Raji (cell line): ENCODE measurements around the gene C16orf95.

Experiments used
- POLR2A ChIP-seq: IDR thresholded peaks from 2 replicates; pipeline ENCODE4 v1.6.1; 2011; ENCODE audit warnings: low read depth, low read length, control low read depth; ENCODE audit not compliant: insufficient read depth

Gene C16orf95

GRCh38 chr16:87316923-87317749, at the start of gene C16orf95:
Gene C16orf95 (minus strand): TSS chr16:87317392. CDS start chr16:87317242, 150 bp downstream.
- TF ChIP-seq POLR2A, result peak; percentile 80

- no peak for TF ChIP-seq POLR2A
Measured at GRCh38 chr16:87366930-87367329, 49.7 kb upstream of the C16orf95 start.

DNA sequence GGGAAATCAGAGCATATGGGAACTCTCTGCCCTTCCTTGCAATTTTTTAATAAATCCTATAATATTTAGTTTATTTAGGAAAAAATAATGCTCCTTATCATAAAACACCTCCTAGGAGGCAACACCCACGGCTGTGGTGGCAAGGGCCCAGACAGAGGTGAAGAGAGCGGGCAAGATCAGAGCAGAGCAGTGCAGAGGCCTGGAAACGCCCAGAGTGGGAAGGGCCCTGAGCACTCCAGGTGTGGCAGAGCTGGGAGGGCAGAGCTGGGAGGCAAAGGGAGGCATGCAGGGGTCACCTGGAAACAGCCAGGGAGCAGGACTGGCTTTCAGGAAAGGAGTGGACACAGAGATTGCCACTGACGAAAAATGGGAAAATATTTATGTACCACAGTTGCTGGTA, 49.1 kb upstream of the C16orf95 start:
- no peak for TF ChIP-seq POLR2A

GRCh38 chr16:87365021-87365713, 48.0 kb upstream of the C16orf95 start:
- TF ChIP-seq POLR2A, result no peak

GRCh38 chr16:87363771-87364455, 46.7 kb upstream of the C16orf95 start:
- no peak for TF ChIP-seq POLR2A

DNA sequence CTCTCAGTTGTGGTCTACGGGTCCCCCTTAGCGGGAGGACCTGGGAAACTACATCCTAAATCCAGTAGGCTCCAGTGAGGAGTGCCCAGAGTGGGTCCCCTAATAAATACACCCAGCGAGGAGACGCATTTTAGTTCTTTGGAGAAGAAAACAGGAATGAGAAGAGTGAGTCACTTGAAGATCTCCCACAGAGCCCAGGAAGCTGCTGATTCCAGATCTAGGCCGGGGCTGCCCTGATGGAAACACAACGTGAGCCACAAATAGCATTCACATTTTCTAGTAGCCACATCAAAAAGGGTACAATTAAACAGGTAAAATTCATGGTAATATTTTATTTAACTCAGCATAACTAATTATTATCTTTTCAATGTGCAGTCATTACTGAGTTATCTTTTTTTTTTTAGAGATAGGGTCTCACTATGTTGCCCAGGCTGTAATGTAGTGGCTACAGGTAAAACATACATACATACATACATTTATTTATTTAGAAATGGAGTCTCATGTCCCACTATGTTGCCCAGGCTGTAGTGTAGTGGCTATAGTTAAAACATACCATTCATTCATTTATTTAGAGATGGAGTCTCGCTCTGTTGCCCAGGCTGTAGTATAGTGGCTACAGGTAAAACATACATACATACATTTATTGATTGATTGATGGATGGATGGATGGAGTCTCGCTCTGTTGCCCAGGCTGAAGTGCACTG, 44.9 kb upstream of the C16orf95 start:
- no peak for TF ChIP-seq POLR2A

DNA sequence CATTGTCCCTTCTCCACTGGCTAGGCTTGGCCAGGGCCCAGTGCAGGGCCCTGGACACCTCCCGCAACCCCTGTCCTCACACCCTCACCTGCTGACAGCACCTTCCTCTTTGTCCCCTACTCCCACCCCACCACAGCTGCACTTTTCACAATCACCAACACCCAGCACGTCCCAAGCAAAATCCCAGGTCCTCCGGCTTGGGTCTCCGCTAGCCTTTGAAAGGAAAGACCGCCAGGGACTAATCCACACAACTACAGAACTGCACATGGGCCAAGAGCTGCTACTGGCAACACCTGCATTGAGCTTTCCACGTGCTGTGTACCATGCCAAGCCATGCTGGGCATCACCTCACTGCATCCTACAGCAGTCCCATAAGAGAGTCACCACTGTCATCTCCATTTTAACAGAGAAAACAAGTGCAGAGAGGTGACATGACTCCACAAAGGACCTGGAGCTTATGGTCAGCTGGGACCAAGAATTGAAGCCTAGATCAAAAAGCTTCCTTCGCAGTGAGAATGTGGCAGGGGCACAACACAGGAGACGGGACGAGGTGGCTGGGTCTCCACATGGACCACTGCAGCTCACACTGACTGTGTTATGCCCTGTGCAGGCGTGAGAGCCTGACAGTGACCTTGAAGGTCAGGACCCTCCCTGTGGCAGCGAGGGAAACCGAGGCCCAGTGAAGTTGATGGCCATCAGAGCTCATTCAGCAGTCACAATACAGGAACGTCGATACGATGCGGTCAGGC, 43.8 kb upstream of the C16orf95 start:
- TF ChIP-seq POLR2A, result no peak

DNA sequence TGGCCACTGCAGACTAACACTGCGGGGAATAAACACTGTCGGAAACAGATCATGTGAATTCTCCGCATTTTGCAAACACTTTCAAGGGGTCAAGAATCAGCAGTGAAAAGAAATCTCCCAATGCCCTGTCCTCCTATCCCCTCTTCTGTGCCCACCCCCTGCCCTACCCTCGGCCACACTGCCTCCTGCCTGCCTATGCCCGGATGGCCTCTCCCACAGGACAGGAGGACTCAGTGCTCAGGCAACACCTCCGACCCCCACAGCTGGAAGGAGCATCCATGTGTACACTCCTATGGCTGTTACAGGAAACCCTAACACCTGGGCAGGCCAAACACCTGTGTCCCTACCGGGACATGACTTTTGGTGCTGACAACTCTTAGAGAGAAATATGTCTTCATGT, 41.9 kb upstream of the C16orf95 start:
- TF ChIP-seq POLR2A, result no peak

- TF ChIP-seq POLR2A, result no peak
Measured at GRCh38 chr16:87358696-87359095, 41.5 kb upstream of the C16orf95 start.

GRCh38 chr16:87358250-87358649, 41.1 kb upstream of the C16orf95 start:
- no peak for TF ChIP-seq POLR2A

- TF ChIP-seq POLR2A, result no peak
Measured at GRCh38 chr16:87356491-87356853, 39.3 kb upstream of the C16orf95 start.

DNA sequence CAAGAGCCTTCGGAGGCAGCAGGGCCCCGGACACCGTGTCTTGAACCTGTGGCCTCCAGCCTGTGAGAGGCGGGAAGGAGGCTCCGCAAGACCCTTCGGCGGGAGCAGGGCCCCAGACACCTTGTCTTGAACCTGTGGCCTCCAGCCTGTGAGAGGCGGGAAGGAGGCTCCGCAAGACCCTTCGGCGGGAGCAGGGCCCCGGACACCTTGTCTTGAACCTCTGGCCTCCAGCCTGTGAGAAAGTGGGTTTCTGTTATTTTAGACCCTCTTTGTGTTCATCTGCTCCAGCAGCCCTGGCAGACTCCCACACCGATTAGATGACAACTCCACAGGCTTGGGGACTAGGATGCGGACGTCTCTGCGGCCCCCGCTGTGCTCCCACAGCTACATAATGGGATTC, 36.4 kb upstream of the C16orf95 start:
- TF ChIP-seq POLR2A, result no peak

GRCh38 chr16:87352818-87353217, 35.6 kb upstream of the C16orf95 start:
- no peak for TF ChIP-seq POLR2A

DNA sequence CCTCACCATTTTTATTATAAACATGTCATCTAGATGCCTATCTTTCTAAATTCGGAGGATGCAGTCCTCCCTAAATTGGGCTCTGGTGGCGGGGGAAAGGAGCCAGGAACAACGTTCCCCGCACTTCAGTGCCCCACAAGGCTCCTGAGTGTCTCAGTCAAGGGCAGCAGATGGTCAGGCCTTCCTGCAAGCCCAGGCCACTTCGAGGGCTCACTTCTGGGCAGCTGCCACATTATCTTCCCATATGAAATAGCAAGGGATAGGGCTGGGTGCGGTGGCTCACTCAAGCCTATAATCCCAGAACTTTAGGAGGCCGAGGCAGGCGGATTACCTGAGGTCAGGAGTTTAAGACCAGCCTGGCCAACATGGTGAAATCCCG, 34.1 kb upstream of the C16orf95 start:
- TF ChIP-seq POLR2A, result no peak
